ENCODE measurements around the gene KRTAP10-11.

GRCh38 chr21:44686843-44687561 is 40.8 kb downstream of the KRTAP10-11 start:
- TF ChIP-seq POLR2A (IDR thresholded peaks at IDR 0.05; ENCODE audit: low read depth, low read length) = no peak
- TF ChIP-seq TAF1 (IDR thresholded peaks at IDR 0.05; ENCODE audit: borderline replicate concordance, low read depth, low read length) = no peak
- no peak for TF ChIP-seq POLR2AphosphoS5 (IDR thresholded peaks at IDR 0.05; ENCODE audit: low read depth, low read length)

Measured in GM12892 (cell line).